Rectal smooth muscle tissue (tissue), 1 donor: ENCODE measurements around the gene COG5.

Experiments
- H3K27ac ChIP-seq: one replicate; pipeline ENCODE4 v1.7.0; 2013; ENCODE audit warnings: low read depth, low read length, inconsistent platforms
- H3K27me3 ChIP-seq: one replicate; pipeline ENCODE4 v1.7.0; 2013; ENCODE audit warnings: low read length; ENCODE audit not compliant: control insufficient read depth, insufficient read depth
- H3K36me3 ChIP-seq: one replicate; pipeline ENCODE4 v1.7.0; 2013; ENCODE audit warnings: low read length; ENCODE audit not compliant: control insufficient read depth, insufficient read depth
- H3K4me1 ChIP-seq: one replicate; pipeline ENCODE4 v1.7.0; 2013; ENCODE audit warnings: low read length; ENCODE audit not compliant: control insufficient read depth, insufficient read depth
- H3K4me3 ChIP-seq: one replicate; pipeline ENCODE4 v1.7.0; 2013; ENCODE audit warnings: low read length
- H3K9ac ChIP-seq: one replicate; pipeline ENCODE4 v1.7.0; 2013; ENCODE audit warnings: low read length

Gene COG5

GRCh38 chr7:107430057-107430456 lies 133.7 kb downstream of the COG5 start:
- Histone ChIP-seq H3K9ac (no peak overlapping the region), H3K36me3 (no peaks in the 10 kb centered on the region), H3K27me3 (no peaks in the 10 kb centered on the region), H3K4me1 (no peaks in the 10 kb centered on the region), H3K4me3 (no peak overlapping the region), H3K27ac (no peak overlapping the region)

DNA sequence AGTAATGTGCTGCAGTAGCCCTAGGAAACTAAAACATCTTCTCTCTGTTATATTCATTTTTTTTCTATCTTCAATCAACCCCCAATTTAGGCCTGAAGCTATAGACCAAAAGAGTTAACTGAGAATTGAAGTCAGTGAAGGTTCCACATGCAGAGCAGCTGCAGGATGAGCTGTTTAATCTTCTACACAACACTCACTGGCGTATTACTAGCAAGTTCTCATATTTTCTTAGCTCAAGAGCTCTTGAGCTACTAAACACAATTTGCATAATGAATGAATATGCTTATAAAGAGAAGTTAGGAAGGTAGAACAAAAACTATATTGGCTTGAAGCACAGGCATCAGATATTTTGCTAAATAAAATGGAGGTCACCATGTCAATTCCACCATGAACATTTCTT lies 135.1 kb downstream of the COG5 start:
- H3K9ac ChIP-seq = no peak overlapping the region
- H3K4me1 ChIP-seq = no peaks in the 10 kb centered on the region
- H3K36me3 ChIP-seq = no peaks in the 10 kb centered on the region
- H3K27me3 ChIP-seq = no peaks in the 10 kb centered on the region
- H3K4me3 ChIP-seq = no peak overlapping the region
- no peak overlapping the region for H3K27ac ChIP-seq

GRCh38 chr7:107427462-107427861 lies 136.3 kb downstream of the COG5 start:
- Histone ChIP-seq H3K27me3 (no peaks in the 10 kb centered on the region), H3K9ac (no peak overlapping the region), H3K4me1 (no peaks in the 10 kb centered on the region), H3K4me3 (no peak overlapping the region), H3K27ac (no peak overlapping the region), H3K36me3 (no peaks in the 10 kb centered on the region)

DNA sequence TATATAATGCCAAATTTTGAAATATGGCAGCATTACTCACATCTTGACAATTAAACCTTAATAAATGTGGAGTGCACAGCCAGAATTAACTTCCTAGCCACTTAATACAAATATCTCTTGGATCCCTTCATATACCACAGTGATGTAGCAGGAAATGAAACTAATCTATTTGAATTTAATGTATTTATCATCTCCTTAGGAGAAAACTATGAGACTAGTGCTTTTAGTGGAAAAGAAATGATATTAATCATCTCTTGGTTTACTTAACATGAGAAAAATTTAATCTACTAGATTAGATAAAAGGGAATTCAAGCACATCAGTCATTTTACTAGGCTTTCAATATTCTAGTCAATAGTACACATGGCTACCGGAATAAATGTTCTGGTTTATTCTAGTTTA lies 149.5 kb downstream of the COG5 start:
- H3K4me1 ChIP-seq = no peaks in the 10 kb centered on the region
- H3K27me3 ChIP-seq = no peaks in the 10 kb centered on the region
- peaks cover 2% of the 10 kb centered on the region for H3K36me3 ChIP-seq
- no peak overlapping the region for H3K27ac ChIP-seq
- H3K9ac ChIP-seq = no peak overlapping the region
- no peak overlapping the region for H3K4me3 ChIP-seq

- Histone ChIP-seq H3K9ac (no peak overlapping the region), H3K4me3 (no peak overlapping the region), H3K27ac (no peak overlapping the region), H3K27me3 (no peaks in the 10 kb centered on the region), H3K4me1 (no peaks in the 10 kb centered on the region), H3K36me3 (peaks cover 2% of the 10 kb centered on the region)
These were observed 155.4 kb downstream of the COG5 start for GRCh38 chr7:107408349-107408748.

DNA sequence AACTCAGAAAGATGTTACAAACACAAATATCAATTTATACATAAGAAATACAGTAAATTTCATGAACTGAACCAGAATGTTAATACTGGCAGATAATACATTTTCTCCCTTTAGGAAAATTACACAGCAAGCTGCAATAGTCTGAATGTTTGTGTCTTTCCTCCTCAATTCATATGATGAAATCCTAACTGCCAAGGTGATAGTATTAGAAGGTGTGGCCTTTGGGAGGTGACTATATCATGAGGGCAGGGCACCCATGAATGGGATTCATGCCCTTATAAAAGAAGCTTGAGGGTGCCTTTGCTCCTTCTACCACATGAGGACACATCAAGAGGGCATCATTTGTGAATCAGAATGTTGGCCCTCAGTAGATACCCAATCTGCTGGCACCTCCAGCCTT lies 158.2 kb downstream of the COG5 start:
- Histone ChIP-seq H3K4me3 (no peak overlapping the region), H3K4me1 (no peaks in the 10 kb centered on the region), H3K36me3 (no peaks in the 10 kb centered on the region), H3K9ac (no peak overlapping the region), H3K27ac (no peak overlapping the region), H3K27me3 (no peaks in the 10 kb centered on the region)

- H3K36me3 ChIP-seq = no peaks in the 10 kb centered on the region
- H3K27ac ChIP-seq = no peak overlapping the region
- H3K27me3 ChIP-seq = no peaks in the 10 kb centered on the region
- H3K4me3 ChIP-seq = no peak overlapping the region
- no peak overlapping the region for H3K9ac ChIP-seq
- H3K4me1 ChIP-seq = no peaks in the 10 kb centered on the region
These were observed 158.8 kb downstream of the COG5 start for GRCh38 chr7:107404740-107405537.

DNA sequence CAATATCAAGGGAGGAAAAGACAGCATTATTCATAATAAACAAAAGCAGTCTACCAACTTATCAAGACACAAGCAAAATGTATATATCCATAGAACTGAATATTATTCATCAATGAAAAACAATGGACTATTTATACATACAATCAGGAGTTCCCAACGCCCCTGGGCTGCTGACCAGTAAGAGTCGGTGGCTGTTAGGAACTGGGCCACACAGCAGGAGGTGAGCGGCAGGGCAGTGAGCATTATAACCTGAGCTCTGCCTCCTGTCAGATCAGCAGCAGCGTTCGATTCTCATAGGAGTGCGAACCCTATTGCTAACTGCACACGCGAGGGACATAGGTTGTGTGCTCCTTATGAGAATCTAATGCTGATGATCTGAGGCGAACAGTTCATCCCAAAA lies 165.6 kb downstream of the COG5 start:
- Histone ChIP-seq H3K4me3 (no peak overlapping the region), H3K27me3 (no peaks in the 10 kb centered on the region), H3K27ac (no peak overlapping the region), H3K4me1 (no peaks in the 10 kb centered on the region), H3K9ac (no peak overlapping the region), H3K36me3 (no peaks in the 10 kb centered on the region)

DNA sequence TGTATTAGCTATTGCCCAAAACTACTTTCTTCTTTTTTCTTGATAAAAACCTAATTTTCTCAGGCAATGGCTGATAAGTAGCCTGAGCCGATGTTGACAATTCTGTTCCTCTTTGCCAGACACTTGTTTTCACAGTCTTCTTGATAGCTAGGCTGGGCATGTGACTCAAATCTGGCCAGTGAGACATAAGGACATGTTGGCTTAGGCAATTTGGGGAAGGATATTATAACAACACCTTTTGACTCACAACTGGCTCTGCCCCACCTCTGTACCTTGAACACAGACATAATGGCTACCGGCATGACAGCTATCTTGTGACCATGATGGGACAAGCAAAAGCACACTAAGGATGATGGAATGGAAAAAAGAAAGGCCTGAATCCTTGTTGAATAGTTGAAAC lies 166.7 kb downstream of the COG5 start:
- H3K27ac ChIP-seq = no peak overlapping the region
- no peaks in the 10 kb centered on the region for H3K36me3 ChIP-seq
- H3K9ac ChIP-seq = no peak overlapping the region
- no peaks in the 10 kb centered on the region for H3K27me3 ChIP-seq
- no peaks in the 10 kb centered on the region for H3K4me1 ChIP-seq
- H3K4me3 ChIP-seq = no peak overlapping the region

DNA sequence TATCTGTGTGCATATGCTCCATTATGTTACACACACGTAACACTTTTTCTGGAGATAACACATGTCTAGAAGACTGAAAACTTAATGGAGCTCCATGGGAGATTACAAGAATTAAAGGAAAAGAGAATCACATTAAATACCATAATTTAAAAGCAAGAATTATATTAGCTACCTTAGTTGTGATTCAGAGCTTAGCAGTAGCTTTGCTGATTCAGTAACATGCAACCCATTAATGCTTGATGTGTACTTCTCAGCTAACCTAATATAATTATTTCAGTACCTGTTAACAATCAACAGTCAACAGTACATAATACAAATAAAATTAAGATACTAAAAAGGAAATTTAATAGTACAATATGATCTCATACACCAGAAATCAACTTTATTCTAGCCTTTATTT lies 167.6 kb downstream of the COG5 start:
- Histone ChIP-seq H3K27ac (no peak overlapping the region), H3K9ac (no peak overlapping the region), H3K4me3 (no peak overlapping the region), H3K4me1 (no peaks in the 10 kb centered on the region), H3K27me3 (no peaks in the 10 kb centered on the region), H3K36me3 (no peaks in the 10 kb centered on the region)

- Histone ChIP-seq H3K4me3 (no peak overlapping the region), H3K27me3 (no peaks in the 10 kb centered on the region), H3K4me1 (no peaks in the 10 kb centered on the region), H3K9ac (no peak overlapping the region), H3K36me3 (no peaks in the 10 kb centered on the region), H3K27ac (no peak overlapping the region)
These were observed 168.9 kb downstream of the COG5 start for GRCh38 chr7:107394831-107395230.

GRCh38 chr7:107394276-107394675 lies 169.4 kb downstream of the COG5 start:
- Histone ChIP-seq H3K27ac (no peak overlapping the region), H3K9ac (no peak overlapping the region), H3K4me3 (no peak overlapping the region), H3K36me3 (no peaks in the 10 kb centered on the region), H3K27me3 (no peaks in the 10 kb centered on the region), H3K4me1 (no peaks in the 10 kb centered on the region)

GRCh38 chr7:107392830-107393229 lies 170.9 kb downstream of the COG5 start:
- no peaks in the 10 kb centered on the region for H3K36me3 ChIP-seq
- no peak overlapping the region for H3K27ac ChIP-seq
- no peaks in the 10 kb centered on the region for H3K4me1 ChIP-seq
- H3K4me3 ChIP-seq = no peak overlapping the region
- H3K9ac ChIP-seq = no peak overlapping the region
- H3K27me3 ChIP-seq = no peaks in the 10 kb centered on the region
